Raji (cell line): ENCODE measurements around the gene ZNF283.

Source experiments
- POLR2A ChIP-seq: IDR thresholded peaks from 2 replicates; pipeline ENCODE4 v1.6.1; 2011; ENCODE audit warnings: low read depth, low read length, control low read depth; ENCODE audit not compliant: insufficient read depth

The ZNF283 gene

DNA sequence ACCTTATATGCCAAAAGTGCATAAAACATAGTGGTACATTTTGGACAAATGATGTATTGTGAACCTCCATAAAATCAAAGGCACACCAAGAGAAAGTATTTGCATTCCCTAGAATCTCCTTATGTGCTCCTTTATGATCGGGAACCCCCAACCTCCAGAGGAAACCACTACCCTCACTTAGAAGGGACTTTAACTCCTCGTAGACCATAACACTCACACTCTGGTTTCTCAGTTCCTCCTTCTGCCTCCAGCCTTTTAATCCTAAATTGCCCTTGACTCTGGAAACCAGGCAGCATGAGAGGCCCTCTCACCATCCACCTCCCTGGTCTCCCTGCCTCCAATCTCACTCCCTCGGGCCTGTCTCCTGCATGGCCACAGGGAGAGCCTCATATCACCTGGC, 36.5 kb upstream of the ZNF283 start:
- TF ChIP-seq POLR2A: no peak

DNA sequence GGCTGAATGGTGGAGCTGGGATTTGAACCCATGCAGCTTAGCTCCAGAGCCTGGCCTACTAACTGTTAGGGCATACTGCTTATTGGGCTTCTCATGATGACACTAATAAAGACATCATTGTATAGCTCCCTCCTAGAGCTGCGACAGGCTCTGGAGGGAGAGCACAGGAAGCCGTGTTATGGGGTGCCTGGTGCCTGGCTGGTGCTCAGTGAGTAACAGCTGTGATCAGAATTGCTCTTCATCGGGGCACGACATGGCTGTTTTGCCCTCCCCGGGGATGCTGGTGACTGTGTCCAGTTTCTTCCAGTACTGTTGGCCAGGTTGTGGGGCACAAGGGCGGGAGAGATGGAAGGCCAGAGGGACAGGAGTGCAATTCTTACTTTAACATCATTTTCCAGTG, 30.0 kb upstream of the ZNF283 start:
- no peak for TF ChIP-seq POLR2A

DNA sequence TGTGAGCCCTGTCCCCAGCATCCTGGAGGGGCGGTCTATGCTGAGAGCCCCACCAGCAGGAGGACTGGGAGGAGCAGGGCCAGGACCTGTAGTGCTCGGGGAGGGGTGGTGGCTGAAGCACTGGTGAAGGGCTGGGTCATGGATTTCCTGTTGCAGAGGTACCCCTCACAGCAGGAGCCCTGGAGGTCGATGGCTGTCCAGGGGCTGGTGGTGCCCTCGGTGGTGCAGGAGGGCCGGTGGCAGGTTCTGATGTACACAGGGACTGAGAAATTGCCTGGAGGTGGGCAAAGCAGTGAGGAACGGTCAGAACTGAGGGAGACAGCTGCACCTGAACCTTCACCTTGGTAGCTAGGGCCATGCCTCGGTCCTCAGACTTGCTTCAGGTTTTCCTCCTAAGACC, 29.6 kb upstream of the ZNF283 start:
- TF ChIP-seq POLR2A: no peak

DNA sequence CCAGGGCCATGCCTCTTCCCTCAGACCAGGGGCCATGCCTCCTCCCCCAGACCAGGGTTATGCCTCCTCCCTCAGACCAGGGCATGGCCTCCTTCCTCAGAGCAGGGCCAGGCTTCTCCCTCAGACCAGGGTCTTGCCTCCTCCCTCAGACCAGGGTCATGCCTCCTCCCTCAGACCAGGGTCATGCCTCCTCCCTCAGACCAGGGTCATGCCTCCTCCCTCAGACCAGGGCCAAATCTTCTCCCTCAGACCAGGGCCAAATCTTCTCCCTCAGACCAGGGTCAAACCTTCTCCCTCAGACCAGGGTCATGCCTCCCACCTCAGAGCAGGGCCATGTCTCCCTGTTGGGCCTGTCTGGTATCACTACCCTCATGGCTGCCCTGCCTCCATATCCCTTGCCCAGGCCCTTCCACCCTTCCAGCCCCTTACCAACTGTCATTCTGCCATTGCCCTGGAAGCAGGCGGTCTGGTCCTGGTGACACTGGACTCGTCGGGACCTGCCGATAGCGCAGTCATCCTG, 29.0 kb upstream of the ZNF283 start:
- no peak for TF ChIP-seq POLR2A

DNA sequence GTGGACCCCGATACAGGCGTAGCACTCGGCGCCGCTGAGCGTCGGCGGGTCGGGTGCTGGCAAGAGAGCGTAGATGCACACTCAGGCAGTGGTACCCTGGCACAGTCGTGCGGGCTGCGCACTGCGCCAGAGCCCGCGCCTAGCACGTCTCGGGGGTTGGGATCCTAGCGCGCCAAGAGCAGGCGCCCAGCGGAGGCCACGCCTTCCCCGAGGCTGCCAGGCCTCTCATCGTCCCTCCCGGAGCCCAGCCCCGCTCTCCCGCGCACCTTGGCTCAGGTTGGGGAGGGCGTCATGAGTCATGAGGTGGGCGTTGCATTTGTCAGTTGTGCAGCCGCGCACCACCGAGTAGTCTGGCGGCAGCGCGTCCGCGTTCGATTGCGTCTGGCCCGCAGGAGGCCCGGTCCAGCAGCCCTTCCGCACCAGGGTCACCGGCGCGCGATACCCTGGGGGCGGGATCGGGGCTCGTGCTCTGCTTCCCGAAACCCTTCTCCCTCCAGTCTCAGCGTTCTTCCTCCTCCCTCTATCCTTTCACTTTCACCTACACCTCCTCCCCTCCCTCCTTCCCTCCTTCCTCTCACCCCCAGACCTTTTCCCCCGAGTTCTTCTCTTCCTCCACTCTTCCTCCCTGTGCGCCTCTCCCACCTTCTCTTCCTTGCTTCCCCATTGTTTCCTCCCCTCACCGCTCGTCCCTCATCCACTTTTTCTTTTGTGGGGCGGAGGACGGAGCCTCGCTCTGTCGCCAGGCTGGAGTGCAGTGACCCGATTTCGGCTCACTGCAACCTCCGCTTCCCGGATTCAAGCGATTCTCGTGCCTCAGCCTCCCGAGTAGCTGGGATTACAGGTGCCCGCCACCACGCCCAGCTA, 28.3 kb upstream of the ZNF283 start:
- no peak for TF ChIP-seq POLR2A

DNA sequence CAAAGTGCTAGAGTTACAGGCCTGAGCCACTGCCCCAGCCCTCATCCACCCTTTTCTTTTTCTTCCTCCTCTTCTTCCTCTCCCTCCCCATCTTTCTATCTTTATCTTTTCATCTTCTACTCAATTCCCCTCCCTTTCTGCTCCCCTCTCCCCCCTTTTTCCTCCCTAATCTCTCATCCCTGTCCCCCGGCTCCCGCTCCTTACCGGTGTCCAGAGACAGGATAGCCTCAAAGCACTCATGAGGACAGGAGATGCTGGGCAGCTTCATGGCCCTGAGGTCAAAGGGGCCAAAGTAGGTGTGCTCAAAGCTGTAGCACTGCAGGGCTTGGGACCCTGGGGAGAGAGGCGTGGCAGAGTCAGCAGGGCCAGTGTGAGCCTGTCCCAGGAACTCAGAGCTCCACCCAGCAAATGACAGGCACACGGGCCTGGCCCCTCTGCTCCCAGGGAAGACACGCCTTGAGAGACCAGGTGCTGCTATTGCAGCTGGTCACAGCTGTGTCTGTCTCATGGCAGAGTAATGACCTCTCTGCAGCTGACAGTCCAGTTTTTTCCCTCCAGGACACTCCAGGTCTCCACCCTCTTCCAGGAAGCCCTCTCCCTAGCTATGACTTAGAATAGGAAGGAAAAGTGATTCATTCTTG, 27.5 kb upstream of the ZNF283 start:
- no peak for TF ChIP-seq POLR2A

DNA sequence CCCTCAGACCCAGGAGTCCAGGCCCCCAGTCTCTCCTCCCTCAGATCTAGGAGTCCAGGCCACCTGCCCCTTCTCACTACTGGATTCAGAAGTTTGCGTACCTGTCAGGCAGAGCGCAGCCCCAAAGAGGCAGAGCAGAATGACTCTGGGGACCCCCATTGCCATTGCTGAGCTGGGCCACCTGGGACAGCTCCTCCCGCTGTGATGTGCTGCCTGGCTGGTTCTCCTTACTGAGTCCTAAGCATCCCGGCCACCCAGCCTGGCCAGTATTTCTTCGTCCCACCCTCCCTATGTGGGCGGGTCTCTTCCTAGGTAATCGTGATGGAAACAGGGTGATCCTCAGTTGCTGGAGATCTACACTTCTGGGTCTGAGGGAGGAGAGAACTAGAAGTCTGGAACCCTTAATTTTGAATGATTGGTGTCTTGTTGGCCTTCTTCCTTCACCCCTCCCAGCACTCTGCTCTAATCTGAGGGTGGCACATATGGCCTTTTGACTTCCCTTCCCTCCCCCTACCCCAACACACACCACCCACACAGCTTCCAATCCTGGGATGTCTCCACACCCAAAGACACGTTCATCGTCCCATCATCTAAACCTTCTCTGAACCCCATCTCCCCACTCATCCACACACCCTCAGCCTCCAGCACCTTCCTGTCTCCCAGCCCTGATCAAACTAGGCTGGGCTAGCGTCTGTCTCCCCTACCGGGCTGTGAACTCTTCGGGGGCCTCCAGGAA, 24.7 kb upstream of the ZNF283 start, which contains the start of gene LYPD5:
Gene LYPD5 (minus strand): TSS at position 232 of the 736 bp plus-strand sequence. CDS start 67 bp downstream, at position 165.
- no peak for TF ChIP-seq POLR2A

DNA sequence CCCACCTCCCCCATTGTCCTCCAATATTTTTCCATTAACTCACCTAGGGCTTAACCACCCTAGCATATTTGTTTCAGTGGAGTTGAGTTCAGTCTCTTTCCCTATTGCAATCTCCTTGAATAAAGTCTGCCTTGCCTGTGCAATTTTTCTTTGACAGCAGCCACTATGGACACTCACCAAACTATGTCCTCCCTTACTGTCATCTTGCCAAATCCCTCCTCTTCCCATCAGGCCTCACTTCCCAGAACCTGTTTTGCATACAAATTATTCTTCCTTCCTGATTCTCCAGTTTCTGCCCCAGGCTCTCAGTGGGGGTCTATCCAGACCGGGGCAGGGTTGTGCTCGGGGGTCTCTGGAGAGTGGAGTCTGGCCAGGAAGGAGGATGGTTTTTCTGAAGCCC, 22.7 kb upstream of the ZNF283 start:
- TF ChIP-seq POLR2A: no peak

DNA sequence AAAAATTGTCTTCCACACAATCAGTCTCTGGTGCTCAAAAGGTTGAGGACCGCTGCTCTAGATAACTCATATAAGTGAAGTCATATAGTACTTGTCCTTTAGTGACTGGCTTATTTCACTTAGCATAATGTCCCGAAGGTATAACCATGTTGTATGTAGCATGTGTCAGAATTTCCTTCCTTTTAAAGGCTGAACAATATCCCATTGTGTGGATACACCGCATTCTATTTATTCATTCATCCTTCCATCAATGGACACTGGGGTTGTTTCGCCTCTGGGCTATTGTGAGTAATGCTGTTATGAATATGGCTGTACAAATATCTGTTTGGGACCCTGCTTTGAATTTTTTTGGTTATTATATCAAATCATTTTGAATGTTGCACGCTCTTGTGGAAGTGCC, 20.3 kb upstream of the ZNF283 start:
- TF ChIP-seq POLR2A: no peak

DNA sequence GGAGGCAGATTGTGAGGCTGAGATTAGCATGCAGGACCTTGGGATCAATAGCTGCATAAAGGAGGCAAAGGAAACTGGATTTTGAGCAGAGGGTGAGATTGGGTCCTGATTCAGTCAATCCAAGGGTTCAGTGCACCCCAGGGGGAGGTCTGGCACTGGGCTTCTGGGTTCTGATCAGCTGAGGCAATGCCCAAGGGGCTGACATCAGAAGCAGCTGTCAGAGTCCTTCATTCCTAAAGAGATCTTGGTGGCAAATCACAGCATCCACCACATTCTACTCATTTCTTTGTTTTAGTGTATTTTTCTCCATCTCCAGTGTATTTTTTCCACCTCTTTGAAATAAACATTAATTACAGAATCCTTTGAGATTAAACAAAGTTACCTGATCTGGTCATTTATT, 19.5 kb upstream of the ZNF283 start:
- TF ChIP-seq POLR2A: no peak

DNA sequence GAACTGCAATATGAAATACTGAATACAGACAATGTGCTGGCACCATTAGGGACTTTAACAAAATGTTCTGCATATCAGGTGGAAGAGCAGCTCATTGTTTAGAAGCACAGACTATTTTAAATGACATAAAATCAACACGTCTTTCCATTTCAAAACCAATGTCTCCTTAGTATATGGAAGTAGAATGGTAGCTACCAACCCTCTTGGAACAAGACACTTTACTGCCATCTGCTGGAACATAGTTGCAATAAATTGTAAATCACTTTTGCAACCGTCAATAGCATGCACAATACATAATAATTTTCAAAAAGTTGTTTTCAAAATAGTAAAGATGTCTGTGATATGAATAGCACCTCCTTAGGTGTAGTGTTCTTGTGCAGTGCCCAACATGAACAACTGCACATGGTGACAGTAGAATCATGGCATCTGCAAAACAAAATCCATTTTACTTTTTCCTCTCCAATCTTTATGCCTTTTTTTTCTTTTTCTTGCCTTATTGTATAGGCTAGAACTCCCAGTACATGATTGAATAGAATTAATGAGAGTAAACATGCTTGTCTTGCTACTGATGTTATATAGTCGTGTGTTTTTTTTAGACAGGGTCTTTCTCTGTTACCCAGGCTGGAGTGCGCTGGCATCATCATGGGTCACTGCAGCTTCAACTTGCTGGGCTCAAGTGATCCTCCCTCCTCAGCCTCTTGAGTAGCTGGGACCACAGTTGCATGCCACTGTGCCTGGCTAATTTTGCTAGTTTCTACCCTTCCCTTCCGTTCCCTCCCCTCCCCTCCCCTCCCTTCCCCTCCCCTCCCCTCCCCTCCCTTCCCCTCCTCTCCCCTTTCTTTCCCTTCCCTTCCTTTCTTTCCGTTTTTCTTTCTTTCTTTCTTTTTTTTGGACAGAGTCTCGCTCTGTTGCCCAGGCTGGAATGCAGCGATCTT, 17.1 kb upstream of the ZNF283 start:
- no peak for TF ChIP-seq POLR2A

DNA sequence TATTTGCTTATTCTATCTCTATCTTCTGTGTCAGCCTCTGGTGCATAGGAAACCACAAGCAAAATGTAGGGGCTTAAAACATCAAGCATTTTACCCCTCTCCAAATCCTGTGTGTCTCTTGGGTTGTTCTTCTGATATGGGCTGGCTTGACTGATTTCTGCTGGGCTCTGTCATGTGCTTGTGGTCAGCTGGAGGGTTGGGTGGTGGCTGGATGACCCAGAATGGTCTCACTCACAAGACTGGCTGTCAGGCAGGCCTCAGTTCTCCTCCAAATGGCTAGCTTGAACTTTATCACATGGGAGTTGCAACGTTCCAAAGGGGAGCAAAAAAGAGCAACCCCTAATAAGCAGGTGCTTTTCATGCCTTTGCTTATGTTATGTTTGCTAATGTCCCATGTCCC, 15.3 kb upstream of the ZNF283 start:
- no peak for TF ChIP-seq POLR2A

DNA sequence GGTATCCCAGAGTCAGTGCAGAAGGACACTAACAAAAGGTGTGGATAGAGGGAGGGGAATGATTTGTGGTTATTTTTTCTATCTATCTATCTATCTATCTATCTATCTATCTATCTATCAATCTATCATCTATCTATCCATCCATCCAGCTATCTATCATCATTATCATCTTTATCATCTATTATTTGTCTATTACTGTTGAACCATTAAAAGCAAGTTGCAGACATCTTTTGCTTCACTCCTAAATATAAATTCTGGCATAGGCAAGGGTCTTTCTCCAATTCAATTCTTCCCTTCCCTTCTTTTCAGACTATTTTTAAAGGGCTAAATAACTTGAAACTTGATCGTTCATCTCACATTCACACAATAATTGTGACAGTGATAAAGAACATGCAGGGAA, 14.9 kb upstream of the ZNF283 start:
- TF ChIP-seq POLR2A: no peak

DNA sequence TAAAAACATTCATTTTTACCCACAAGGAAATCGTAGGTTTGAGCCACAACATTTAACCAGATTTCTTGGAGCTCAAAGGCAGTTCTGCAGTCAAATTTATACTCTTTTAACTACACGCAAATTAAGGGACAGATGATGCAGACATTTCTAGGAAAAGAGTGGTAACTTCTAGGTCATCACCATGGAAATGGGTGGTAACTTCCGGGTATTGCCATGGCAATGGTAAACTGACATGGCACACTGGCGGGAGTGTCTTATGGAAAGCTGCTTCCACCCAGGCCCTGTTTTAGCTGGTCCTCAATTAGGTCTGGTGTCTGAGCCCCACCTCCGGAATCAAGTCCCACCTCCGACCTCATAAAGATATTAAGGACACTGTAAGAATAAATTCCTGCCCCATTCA, 14.4 kb upstream of the ZNF283 start:
- no peak for TF ChIP-seq POLR2A
